Stimulated activated CD8-positive, alpha-beta memory T cell treated with anti-CD3 and anti-CD28 coated beads, Interleukin-4, amount 100 ng/mL, for 48 hours (primary cell): Measurements from ENCODE around the gene TMEM161A.

Experiments used
- DNase-seq: peaks from one replicate; pipeline ENCODE4 v3.0.0-alpha.2; 2020

The TMEM161A gene

DNA sequence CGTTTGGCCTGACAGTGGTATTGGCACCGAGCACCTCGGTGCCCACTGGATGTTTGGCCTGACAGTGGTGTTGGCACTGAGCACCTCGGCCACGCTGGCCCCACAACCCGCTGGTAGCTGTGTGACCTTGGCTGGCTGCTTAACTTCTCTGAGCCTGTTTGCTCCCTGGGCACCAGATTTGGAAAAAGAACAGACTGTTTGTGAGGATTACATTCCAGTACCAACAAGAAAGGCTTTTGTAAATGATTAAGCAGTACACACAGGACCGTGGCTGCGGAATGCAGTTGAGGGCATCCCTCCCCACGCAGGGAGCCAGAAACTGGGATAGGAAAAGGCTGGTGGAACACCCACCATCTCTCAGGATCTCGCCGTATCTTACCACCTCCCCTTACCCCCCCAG is 42.6 kb downstream of the TMEM161A start:
- DNase-seq, result no peak

DNA sequence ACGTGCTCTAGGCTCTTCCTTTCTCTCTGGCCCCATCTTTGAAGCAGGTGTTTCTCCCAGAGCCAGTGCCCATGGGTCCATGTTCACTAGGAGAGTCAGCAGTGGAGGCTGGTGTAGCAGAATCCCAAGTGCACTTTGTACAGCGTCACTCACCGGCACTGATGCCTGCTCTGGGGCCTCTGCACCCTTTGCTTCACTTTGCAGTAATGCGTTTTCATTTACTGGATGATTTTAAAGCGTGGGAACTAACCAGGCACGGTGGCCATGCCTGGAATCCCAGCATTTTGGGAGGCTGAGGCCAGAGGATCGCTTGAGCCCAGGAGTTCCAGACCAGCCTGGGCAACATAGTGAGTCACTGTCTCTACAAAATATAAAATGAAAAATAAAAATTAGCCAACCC is 43.8 kb downstream of the TMEM161A start:
- no peak for DNase-seq

DNA sequence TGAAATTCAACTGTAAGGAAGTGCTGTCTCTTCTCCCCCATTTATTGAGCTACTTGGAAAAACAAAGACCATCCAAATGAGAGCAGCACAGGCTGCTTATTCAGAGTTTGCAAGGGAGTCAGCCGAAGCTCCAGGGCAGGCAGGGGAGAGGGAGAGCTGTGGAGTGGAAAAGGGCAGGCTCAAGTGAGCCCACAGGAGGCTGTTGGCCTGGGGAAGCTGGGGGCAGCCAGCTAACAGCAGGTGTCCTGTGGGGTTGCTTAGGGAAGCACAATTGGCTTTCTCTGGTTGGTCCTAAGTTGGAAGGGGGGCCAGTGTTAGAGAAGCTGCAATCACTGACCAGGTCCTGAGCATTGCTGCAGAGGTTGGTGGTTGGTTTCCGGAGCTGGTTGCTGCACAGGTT is 50.6 kb downstream of the TMEM161A start:
- DNase-seq, result no peak

DNA sequence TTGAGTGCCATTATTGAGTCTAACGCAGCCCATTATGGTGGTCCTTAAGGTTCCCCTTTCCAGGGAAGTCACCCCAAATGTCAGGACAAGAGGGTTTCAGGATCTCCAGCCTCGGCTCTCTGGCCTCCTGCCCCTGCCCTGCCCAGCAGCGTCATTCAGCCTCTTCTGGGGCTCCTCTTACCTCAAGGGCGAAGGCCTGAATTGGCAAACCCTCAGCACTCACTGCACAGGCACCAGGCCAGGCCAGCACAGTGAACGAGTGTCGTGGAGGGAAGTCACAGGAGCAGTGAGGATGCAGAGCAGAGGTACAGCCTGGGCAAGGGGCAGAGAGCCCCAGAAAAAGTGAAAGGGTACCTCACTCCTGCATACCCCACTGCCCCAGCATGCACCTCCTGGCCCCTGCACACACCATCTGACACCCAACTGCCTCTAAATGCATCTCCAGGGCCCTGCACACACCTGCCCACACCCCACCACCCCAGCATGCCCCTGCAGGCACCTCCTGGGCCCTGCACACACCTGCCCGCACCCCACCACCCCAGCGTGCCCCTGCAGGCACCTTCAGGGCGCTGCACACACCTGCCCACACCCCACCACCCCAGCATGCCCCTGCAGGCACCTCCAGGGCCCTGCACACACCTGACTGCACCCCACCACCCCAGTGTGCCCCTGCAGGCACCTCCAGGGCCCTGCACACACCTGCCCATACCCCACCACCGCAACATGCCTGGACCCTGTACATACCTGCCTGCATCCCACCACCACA is 54.7 kb downstream of the TMEM161A start:
- no peak for DNase-seq

DNA sequence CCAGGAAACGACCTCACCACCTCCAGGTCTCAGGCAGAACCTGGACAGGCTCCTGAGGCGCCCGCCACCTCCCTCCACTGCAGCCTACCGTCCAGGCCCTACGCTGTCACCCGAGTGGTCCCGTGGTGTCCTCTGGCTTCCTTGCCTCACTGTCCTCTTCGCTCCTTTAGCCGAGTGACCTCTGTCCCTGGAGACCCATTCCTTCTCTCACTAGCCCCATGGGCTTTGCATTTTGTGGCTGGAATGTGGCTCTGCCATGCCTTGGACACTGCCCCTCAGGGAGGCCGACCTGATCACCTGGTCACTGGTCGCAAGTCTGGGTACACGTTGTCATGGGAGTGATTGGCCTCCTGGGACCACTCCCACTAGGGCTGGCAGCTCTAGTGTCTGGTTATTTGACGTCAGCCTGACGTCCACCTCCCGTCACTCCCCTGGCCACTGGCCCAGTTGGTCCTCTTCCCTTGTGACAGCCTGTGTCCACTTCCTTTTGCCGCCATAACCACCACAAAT is 56.6 kb downstream of the TMEM161A start:
- no peak for DNase-seq

DNA sequence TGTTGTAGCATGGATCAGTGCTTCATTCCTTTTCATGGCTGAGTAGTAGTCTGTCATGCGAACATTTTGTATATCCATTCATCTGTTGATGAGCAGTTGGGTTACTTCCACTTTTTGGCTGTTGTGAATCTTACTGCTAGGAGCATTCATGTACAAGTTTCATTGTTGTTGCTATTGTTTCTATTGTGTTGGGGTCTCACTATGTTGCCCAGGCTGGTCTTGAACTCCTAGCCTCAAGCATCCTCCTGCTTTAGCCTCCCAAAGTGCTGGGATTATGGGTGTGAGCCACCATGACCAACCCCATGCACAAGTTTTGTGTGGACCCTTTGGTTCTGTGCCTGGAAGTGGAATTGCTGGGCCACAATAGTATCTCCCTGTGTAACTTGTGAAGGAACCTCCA is 58.7 kb downstream of the TMEM161A start:
- no peak for DNase-seq

DNA sequence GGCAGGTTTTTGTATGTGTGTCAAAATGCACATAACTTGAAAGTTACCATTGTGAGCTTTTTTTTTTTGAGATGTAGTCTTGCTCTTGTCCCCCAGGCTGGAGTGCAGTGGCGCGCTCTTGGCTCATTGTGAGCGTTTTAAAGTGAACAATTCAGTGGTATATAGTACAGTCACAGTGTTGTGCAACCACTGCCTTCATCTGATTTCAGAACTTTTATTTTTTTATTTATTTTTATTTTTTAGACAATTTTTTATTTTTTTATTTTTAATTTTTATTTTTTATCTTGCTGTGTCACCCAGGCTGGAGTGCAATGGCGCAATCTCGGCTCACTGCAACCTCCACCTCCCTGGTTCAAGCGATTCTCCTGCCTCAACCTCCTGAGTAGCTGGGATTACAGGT is 59.5 kb downstream of the TMEM161A start:
- no peak for DNase-seq

DNA sequence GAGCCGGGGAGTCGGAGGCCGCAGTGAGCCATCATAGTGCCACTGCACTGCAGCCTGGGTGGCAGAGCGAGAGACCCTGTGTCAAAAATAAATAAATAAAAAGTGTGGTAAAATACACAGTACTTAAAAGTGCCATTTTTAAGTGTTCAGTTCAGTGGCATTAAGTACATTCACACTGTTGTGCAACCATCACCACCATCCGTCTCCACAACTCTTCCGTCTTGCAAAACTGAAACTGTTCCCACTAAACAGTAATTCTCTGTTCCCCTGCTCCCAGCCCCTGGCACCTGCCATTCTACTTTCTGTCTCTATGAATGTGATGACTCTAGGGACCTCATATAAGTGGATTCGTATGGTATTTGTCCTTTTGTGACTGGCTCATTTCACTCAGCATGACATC is 61.2 kb downstream of the TMEM161A start:
- DNase-seq, result no peak

DNA sequence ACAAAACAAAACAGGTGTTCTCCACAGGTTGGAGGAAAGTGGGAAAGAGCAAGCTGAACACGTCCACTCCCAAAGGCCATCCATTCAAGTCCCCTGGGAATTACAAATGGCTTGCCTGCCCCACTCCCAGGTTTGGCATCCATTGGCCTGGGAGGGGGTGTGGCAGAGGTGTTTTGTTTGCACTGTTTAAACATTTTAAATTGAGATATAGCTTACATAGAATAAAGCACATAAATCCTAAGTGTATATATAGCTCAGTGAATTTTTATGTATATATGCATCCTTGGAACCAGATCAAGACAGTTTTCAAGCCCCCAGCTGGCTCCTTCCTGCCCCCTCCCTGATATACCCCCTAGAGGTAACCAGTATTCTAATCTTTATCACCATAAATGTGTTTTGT is 61.8 kb downstream of the TMEM161A start:
- no peak for DNase-seq

DNA sequence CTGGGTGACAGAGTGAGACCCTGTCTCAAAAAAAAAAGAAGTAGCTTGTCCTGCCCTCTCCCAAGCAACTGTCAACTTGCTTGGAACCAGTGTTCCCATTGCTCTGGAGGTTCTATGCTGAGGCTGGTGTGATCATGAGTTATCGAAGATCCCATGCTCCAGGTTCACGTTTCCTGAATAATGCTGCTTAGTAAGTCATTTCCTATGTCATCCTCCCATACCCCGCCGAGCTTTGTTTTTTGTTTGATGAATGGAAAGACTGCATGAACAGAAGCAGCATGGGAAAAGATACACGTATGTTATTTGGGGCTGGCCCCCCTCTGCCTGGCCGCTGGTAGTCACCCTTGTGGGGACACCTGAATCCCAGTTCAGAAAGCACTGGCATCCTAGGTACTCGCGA is 63.2 kb downstream of the TMEM161A start:
- DNase-seq, result no peak

DNA sequence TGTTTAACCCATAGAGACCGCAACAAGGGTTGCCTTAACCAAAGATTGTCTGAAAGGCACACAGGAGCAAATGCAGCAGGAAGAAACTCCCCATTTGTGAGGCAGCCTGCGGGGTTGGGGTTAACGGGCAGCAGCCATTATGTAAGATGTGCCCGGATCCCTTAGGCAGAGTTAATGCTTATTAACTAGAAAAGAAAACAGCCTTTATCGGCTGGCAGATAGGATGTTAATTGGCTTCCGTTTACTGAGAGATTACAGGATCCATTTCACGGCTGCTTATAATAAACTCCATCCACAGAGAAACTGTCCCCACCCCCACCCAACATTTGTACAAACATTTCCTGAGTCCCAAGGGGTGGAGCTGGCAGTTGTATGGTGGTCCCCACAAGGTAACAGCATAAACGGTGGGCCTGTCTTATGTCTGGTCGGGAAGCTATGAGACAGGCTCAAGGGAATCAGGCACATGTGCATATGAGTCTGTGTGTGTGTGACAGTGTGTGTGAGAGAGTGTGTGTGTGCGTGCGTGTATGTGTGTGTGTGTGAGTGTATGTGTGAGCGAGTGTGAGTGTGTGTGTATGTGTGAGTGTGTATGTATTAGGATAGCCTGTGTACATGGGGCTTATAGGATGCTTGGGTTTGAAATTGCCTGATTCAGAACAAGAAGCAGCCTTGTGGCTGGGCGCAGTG is 63.9 kb downstream of the TMEM161A start:
- no peak for DNase-seq

DNA sequence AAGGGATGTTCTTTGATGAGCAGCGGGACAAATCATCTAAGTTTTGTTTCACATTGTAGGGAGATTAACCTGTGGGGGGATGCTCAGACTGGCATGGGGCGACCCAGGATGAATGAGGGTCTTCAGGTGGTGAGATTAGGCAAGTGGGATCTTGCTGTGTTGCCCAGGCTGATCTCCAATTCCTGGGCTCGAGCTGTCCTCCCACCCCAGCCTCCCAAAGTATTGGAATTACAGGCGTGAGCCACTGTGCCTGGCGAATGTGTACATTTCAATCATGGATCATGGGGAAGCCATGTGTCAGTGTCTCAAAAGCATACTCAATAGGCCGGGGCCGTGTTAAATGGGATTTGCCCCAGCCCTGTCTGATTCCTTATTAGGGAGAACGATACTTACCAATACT is 66.4 kb downstream of the TMEM161A start:
- no peak for DNase-seq
